Activated CD8-positive, alpha-beta T cell treated with anti-CD3 and anti-CD28 coated beads for 36 hours (primary cell): Measurements from ENCODE around the gene LRRC8E. TPM values are rescaled to one million over a fixed set of nuclear protein-coding genes. Genes with fewer than 3 reads are reported as not detected.
A peak's percentile ranks its signal among the peaks of the same experiment; 100 is the strongest.

Experiments used
- ATAC-seq: fragments of 200-7000 bp; cut with Tn5 transposase; one replicate; pipeline ENCODE4 v1.10.0; 2021; ENCODE audit warnings: mild to moderate bottlenecking, moderate library complexity
- CTCF ChIA-PET: fragments of 350-600 bp; sonication (Branson Sonifier 250); formaldehyde crosslinking; loops from one replicate; lab custom pipeline; 2021; ENCODE audit warnings: antibody characterized with exemption; lab: Charles Lee
- POLR2A ChIA-PET: fragments of 350-600 bp; sonication (Branson Sonifier 250); formaldehyde crosslinking; loops from one replicate; lab custom pipeline; 2021; ENCODE audit warnings: antibody characterized with exemption; lab: Charles Lee
- DNase-seq: peaks from one replicate; pipeline ENCODE4 v3.0.0-alpha.2; 2020
- H3K27ac Mint-ChIP-seq: one replicate; pipeline ENCODE4 v1.8.0; 2021; ENCODE audit warnings: mild to moderate bottlenecking, mixed read lengths
- H3K27me3 Mint-ChIP-seq: one replicate; pipeline ENCODE4 v1.8.0; 2021; ENCODE audit warnings: mixed read lengths
- H3K36me3 Mint-ChIP-seq: one replicate; pipeline ENCODE4 v1.8.0; 2021; ENCODE audit warnings: low read depth, mixed read lengths
- H3K4me1 Mint-ChIP-seq: one replicate; pipeline ENCODE4 v1.8.0; 2021; ENCODE audit warnings: low read depth, mixed read lengths
- H3K4me3 Mint-ChIP-seq: one replicate; pipeline ENCODE4 v1.8.0; 2021; ENCODE audit warnings: mild to moderate bottlenecking, moderate library complexity, mixed read lengths
- H3K9me3 Mint-ChIP-seq: one replicate; pipeline ENCODE4 v1.8.0; 2021; ENCODE audit warnings: mixed read lengths
- intact Hi-C: fragments of 100-400 bp; cut with micrococcal nuclease; formaldehyde crosslinking; loops from one replicate; pipeline ENCODE4 v1.10.0; 2022
- total RNA-seq, 2 experiments: library from RNA; stranded (reverse); gene quantifications; one replicate each; pipeline ENCODE4 v1.2.3, GENCODE V29; 2021
- TF ChIP-seq, protein P1 (sequence below): fragments of 200-600 bp; IDR thresholded peaks from one replicate; pipeline ENCODE4 v1.8.0; 2022; ENCODE audit warnings: antibody characterized with exemption, mild to moderate bottlenecking

The LRRC8E gene
- total RNA-seq, 2 experiments from 2014 or later, result not detected

GRCh38 chr19:7915250-7916102, 27.2 kb downstream of the LRRC8E start:
- H3K9me3 Mint-ChIP-seq, result no peaks in the 10 kb centered on the region
- ChIA-PET POLR2A (interaction anchor here (0.7 to 3.2 kb wide), 5 partner anchors 10 to 16 kb away, joined by 3 to 13 read pairs (median 4); partner anchors contain the start of genes CTXN1 and MAP2K7), CTCF (interaction anchor here (1.1 to 1.3 kb wide), 2 partner anchors 21 to 87 kb away, joined by 3 to 4 read pairs; no protein-coding TSS in a partner anchor)
- TF ChIP-seq, protein P1, sequence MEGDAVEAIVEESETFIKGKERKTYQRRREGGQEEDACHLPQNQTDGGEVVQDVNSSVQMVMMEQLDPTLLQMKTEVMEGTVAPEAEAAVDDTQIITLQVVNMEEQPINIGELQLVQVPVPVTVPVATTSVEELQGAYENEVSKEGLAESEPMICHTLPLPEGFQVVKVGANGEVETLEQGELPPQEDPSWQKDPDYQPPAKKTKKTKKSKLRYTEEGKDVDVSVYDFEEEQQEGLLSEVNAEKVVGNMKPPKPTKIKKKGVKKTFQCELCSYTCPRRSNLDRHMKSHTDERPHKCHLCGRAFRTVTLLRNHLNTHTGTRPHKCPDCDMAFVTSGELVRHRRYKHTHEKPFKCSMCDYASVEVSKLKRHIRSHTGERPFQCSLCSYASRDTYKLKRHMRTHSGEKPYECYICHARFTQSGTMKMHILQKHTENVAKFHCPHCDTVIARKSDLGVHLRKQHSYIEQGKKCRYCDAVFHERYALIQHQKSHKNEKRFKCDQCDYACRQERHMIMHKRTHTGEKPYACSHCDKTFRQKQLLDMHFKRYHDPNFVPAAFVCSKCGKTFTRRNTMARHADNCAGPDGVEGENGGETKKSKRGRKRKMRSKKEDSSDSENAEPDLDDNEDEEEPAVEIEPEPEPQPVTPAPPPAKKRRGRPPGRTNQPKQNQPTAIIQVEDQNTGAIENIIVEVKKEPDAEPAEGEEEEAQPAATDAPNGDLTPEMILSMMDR, result no peak
- H3K27me3 Mint-ChIP-seq, result peaks cover 22% of the 10 kb centered on the region
- ATAC-seq (no peak), DNase-seq (no peak)
- no peak overlapping the region for H3K27ac Mint-ChIP-seq
- peak overlapping the region; percentile 53 for H3K4me3 Mint-ChIP-seq
- H3K4me1 Mint-ChIP-seq, result peaks cover 25% of the 10 kb centered on the region
- intact Hi-C loops, result no loop called here
- peaks cover 17% of the 10 kb centered on the region for H3K36me3 Mint-ChIP-seq

DNA sequence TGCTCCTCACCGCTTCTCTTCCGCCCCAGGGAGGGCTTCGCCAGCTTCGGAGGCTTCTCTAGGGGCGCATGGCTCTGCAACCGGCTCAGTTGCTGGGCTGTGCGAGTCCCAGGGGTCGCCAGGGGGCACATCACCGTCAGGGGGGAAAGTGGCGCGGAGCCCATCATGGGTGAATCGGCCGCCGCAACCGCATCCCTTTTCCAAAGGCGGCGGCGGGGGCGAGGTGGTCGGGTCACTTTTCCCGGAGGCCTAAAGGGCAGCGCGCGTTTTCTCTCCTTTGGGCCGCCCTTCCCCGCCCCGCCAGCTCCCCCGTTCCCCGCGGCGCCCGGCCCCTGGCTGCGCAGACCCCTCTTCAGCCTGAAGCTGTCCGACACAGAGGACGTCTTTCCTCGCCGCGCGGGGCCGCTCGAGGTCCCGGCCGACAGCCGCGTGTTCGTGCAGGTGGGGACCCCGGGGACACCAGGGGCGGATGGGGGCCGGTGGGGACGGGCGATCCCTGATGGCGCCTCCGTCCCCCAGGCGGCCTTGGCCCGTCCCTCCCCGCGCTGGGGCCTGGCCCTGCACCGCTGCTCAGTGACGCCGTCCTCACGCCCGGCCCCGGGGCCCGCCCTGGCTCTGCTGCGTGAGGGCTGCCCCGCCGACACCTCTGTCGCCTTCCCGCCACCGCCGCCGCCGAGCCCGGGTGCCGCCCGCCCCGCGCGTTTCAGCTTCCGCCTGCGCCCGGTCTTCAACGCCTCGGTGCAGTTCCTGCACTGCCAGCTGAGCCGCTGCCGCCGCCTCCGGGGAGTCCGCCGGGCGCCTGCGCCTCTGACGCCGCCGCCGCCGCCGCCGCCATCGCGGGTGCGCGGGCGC, 28.0 kb downstream of the LRRC8E start:
- Mint-ChIP-seq H3K36me3 (peaks cover 11% of the 10 kb centered on the region), H3K9me3 (no peaks in the 10 kb centered on the region), H3K27me3 (peaks cover 22% of the 10 kb centered on the region), H3K4me1 (peaks cover 28% of the 10 kb centered on the region), H3K4me3 (peak overlapping the region; percentile 73), H3K27ac (no peak overlapping the region)
- POLR2A ChIA-PET, result interaction anchor here (0.9 to 3.2 kb wide), 5 partner anchors 8 to 27 kb away, joined by 4 to 14 read pairs (median 13); partner anchors contain the start of genes CTXN1, MAP2K7 and TIMM44
- TF ChIP-seq, protein P1, result no peak
- intact Hi-C loops, result no loop called here
- CTCF ChIA-PET, result interaction anchor here (1.1 to 2.4 kb wide), 3 partner anchors 21 to 86 kb away, joined by 3 to 14 read pairs (median 4); no protein-coding TSS in a partner anchor
- peak; percentile 3 for ATAC-seq
- DNase-seq, result peak; percentile 73

- CTCF ChIA-PET, result interaction anchor here (2.4 kb wide), 1 partner anchor 48 kb away, joined by 14 read pairs; no protein-coding TSS in a partner anchor
- peaks cover 7% of the 10 kb centered on the region for H3K36me3 Mint-ChIP-seq
- no peaks in the 10 kb centered on the region for H3K9me3 Mint-ChIP-seq
- H3K27me3 Mint-ChIP-seq, result peaks cover 22% of the 10 kb centered on the region
- H3K4me3 Mint-ChIP-seq, result peak overlapping the region; percentile 73
- POLR2A ChIA-PET, result interaction anchor here (2.0 to 3.2 kb wide), 4 partner anchors 9 to 26 kb away, joined by 12 to 14 read pairs (median 13); partner anchors contain the start of genes CTXN1, MAP2K7 and TIMM44
- peaks cover 28% of the 10 kb centered on the region for H3K4me1 Mint-ChIP-seq
- peak overlapping the region; percentile 46 for H3K27ac Mint-ChIP-seq
- DNase-seq (no peak), ATAC-seq (no peak)
- intact Hi-C loops, result no loop called here
- TF ChIP-seq, protein P1, result no peak
These were observed 28.6 kb downstream of the LRRC8E start for GRCh38 chr19:7916955-7917266.

DNA sequence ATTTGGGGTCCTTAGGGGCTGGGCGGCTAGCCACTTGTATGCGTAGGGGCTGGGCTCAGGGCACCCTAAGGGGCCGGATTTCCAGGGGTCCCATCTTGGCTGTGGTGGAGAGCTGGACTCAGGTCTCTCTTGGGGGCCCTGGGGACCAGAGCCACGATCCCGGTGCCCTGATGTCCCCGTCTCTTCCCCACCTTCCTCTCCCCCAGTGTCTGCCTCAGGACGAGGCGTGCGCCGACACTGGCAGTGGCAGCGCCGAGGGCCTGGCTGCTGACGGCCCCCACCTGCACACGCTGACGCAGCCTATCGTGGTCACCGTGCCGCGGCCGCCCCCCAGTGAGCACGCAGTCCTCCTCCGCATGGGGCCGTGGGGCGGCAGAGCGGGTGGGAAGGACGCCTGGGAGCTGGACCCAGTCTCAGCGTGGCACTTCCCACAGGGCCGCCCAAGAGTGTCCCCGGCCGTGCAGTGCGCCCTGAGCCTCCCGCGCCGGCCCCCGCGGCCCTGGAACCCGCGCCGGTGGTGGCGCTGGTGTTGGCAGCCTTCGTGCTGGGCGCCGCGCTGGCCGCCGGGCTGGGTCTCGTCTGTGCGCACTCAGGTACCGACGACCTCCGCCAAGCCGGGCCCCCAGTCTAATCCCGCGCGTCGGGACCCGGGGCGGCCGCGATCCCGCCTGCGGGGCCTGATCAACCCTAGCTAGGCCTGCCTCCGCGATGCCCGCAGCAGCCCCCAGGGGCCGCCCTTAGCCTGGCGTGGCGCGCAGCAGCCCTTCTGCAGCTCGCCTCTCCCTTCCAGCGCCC, 29.2 kb downstream of the LRRC8E start:
- Mint-ChIP-seq H3K27ac (peak overlapping the region; percentile 46), H3K4me1 (peaks cover 28% of the 10 kb centered on the region), H3K9me3 (no peaks in the 10 kb centered on the region), H3K27me3 (peaks cover 22% of the 10 kb centered on the region), H3K4me3 (peak overlapping the region; percentile 73), H3K36me3 (peaks cover 4% of the 10 kb centered on the region)
- POLR2A ChIA-PET, result interaction anchor here (2.0 to 3.2 kb wide), 4 partner anchors 9 to 26 kb away, joined by 12 to 14 read pairs (median 13); partner anchors contain the start of genes CTXN1, MAP2K7 and TIMM44
- DNase-seq, result peak; percentile 76
- CTCF ChIA-PET, result interaction anchor here (1.1 to 2.4 kb wide), 5 partner anchors 9 to 60 kb away, joined by 3 to 14 read pairs (median 3); partner anchors contain the start of genes MAP2K7 and TIMM44
- TF ChIP-seq, protein P1, result peak; percentile 70
- ATAC-seq, result peak; percentile 18
- intact Hi-C loops, result no loop called here
